IPS-20b (cell line): ENCODE data around the gene METTL26.

Experiments
- H3K27ac ChIP-seq: one replicate; pipeline ENCODE4 v1.5.1; 2013; ENCODE audit warnings: low read length
- H3K27me3 ChIP-seq: 2 replicates; pipeline ENCODE4 v1.6.1; 2013; ENCODE audit warnings: mild to moderate bottlenecking, low read length, inconsistent platforms; ENCODE audit not compliant: insufficient read depth
- H3K36me3 ChIP-seq: 2 replicates; pipeline ENCODE4 v1.6.1; 2013; ENCODE audit warnings: low read depth, mild to moderate bottlenecking, inconsistent platforms, low read length, moderate library complexity; ENCODE audit not compliant: insufficient read depth
- H3K4me1 ChIP-seq: 2 replicates; pipeline ENCODE4 v1.6.1; 2013; ENCODE audit warnings: mild to moderate bottlenecking, control low read depth, inconsistent platforms, low read length, moderate library complexity; ENCODE audit not compliant: insufficient read depth
- H3K4me3 ChIP-seq: 2 replicates; pipeline ENCODE4 v1.5.1; 2013; ENCODE audit warnings: mild to moderate bottlenecking, low read length, inconsistent platforms
- H3K9ac ChIP-seq: 2 replicates; pipeline ENCODE4 v1.6.1; 2013; ENCODE audit warnings: low read depth, mild to moderate bottlenecking, inconsistent platforms, low read length, moderate library complexity
- H3K9me3 ChIP-seq: 2 replicates; pipeline ENCODE4 v1.6.1; 2013; ENCODE audit warnings: mild to moderate bottlenecking, low read depth, low read length, inconsistent platforms; ENCODE audit not compliant: insufficient read depth

METTL26 gene

GRCh38 chr16:630815-631405 is 5.2 kb downstream of the METTL26 start, which contains the start of gene WFIKKN1:
WFIKKN1 (plus strand) TSS chr16:630985; CDS start chr16:631254, 269 bp downstream.
- Histone ChIP-seq H3K4me3 (peak within 1 kb of the TSS; percentile 66; the same call in 1 of the 2 replicates), H3K27ac (peak within 1 kb of the TSS; percentile 65), H3K9ac (peak within 1 kb of the TSS; percentile 68; the same call in 1 of the 2 replicates), H3K4me1 (peaks cover 12% of the 10 kb centered on the region; the same call in 1 of the 2 replicates), H3K9me3 (no peaks in the 10 kb centered on the region), H3K36me3 (no peaks in the 10 kb centered on the region; the same call in 1 of the 2 replicates), H3K27me3 (no peaks in the 10 kb centered on the region)

GRCh38 chr16:630249-630814 is 5.8 kb downstream of the METTL26 start:
- H3K9ac ChIP-seq = peak overlapping the region; percentile 68; the same call in 1 of the 2 replicates
- H3K27me3 ChIP-seq = no peaks in the 10 kb centered on the region
- no peaks in the 10 kb centered on the region; the same call in 1 of the 2 replicates for H3K36me3 ChIP-seq
- H3K27ac ChIP-seq = peak overlapping the region; percentile 2
- peaks cover 12% of the 10 kb centered on the region; the same call in 1 of the 2 replicates for H3K4me1 ChIP-seq
- H3K4me3 ChIP-seq = peak overlapping the region; percentile 66; the same call in 1 of the 2 replicates
- H3K9me3 ChIP-seq = no peaks in the 10 kb centered on the region

- Histone ChIP-seq H3K4me3 (peak overlapping the region; percentile 66; the same call in 1 of the 2 replicates), H3K27ac (peak overlapping the region; percentile 2), H3K9ac (peak overlapping the region; percentile 68; the same call in 1 of the 2 replicates), H3K4me1 (peaks cover 12% of the 10 kb centered on the region; the same call in 1 of the 2 replicates), H3K36me3 (no peaks in the 10 kb centered on the region; the same call in 1 of the 2 replicates), H3K27me3 (no peaks in the 10 kb centered on the region), H3K9me3 (no peaks in the 10 kb centered on the region)
These were observed 6.3 kb downstream of the METTL26 start for GRCh38 chr16:629833-630248.

DNA sequence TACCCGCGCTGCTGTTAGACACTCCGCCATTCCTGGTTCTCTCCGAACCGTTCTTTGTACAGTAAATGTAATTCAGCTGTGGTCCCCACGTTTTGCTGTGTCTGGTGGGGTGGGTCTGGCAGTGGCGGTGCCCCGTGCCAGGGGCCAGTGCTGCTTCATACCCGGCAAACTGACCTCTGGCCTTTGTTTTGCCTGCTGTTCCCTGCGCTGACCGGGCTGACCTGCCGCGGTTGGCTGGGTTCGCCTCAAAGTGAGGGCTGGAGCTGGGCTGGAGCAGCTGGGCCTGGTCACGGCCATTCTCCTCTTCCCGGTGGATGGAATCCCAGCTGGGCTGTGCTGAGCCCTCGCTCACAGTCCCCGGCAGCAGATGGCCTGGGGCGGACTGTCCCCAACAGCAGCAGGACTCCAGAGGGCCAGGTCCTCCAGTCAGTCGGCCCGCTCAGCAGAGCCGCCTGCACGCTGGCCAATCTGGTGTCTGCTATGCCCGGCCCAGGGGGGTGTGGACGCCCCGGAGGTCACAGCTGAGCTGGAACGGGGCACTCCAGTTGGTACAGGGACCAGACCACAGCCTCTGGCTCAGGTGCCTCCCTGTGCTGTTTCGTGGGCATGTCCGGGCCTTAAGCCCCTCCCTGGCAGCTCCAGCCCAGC is 6.8 kb downstream of the METTL26 start:
- no peaks in the 10 kb centered on the region for H3K9me3 ChIP-seq
- peak overlapping the region; percentile 49 for H3K27ac ChIP-seq
- H3K27me3 ChIP-seq = no peaks in the 10 kb centered on the region
- peak overlapping the region; percentile 68; the same call in 1 of the 2 replicates for H3K9ac ChIP-seq
- H3K4me1 ChIP-seq = peaks cover 12% of the 10 kb centered on the region; the same call in 1 of the 2 replicates
- H3K4me3 ChIP-seq = no peak overlapping the region
- no peaks in the 10 kb centered on the region; the same call in 1 of the 2 replicates for H3K36me3 ChIP-seq

GRCh38 chr16:628321-629061 is 7.6 kb downstream of the METTL26 start:
- no peaks in the 10 kb centered on the region; the same call in 1 of the 2 replicates for H3K36me3 ChIP-seq
- H3K27ac ChIP-seq = peak overlapping the region; percentile 49
- no peaks in the 10 kb centered on the region for H3K27me3 ChIP-seq
- H3K4me1 ChIP-seq = peaks cover 12% of the 10 kb centered on the region; the same call in 1 of the 2 replicates
- no peak overlapping the region for H3K4me3 ChIP-seq
- H3K9ac ChIP-seq = no peak overlapping the region
- H3K9me3 ChIP-seq = no peaks in the 10 kb centered on the region

DNA sequence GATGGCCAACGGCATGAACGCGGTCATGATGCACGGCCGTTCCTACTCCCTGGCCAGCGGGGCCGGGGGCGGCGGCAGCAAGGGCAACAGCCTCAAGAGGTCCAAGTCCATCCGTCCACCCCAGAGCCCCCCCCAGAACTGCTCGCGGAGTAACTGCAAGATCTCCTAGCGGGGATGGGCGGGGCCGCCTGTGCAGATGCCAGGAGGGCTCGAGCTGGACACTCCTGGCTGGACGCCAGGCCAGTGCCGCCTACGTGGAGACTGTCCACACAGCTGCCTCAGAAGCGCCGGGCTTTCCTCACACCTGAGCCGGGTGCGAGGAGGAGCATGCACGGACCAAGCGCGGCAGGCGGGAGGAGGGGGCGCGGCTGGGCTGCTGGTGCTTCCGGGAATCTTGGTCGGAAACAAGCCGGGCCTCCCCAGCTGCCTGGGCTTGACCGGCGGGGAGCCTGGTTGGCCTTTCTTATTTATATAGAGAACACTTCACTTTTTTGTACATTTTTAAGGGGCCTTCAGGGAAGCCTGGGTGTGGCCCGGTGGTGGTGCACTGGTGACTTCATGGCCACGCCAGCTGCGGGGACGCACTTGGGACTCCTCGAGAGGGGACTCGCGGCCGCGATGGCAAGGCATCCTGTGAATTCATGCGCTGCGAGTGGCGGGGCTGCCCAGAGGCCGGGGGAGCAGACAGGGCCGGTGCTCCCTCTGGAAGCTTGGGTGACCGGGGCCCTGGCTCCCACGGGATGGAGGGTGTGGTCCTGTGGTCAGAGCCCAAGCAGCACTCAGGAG is 8.5 kb downstream of the METTL26 start:
- Histone ChIP-seq H3K27me3 (no peaks in the 10 kb centered on the region), H3K27ac (no peak overlapping the region), H3K9ac (no peak overlapping the region), H3K9me3 (no peaks in the 10 kb centered on the region), H3K4me3 (no peak overlapping the region), H3K4me1 (peaks cover 12% of the 10 kb centered on the region; the same call in 1 of the 2 replicates), H3K36me3 (no peaks in the 10 kb centered on the region; the same call in 1 of the 2 replicates)

DNA sequence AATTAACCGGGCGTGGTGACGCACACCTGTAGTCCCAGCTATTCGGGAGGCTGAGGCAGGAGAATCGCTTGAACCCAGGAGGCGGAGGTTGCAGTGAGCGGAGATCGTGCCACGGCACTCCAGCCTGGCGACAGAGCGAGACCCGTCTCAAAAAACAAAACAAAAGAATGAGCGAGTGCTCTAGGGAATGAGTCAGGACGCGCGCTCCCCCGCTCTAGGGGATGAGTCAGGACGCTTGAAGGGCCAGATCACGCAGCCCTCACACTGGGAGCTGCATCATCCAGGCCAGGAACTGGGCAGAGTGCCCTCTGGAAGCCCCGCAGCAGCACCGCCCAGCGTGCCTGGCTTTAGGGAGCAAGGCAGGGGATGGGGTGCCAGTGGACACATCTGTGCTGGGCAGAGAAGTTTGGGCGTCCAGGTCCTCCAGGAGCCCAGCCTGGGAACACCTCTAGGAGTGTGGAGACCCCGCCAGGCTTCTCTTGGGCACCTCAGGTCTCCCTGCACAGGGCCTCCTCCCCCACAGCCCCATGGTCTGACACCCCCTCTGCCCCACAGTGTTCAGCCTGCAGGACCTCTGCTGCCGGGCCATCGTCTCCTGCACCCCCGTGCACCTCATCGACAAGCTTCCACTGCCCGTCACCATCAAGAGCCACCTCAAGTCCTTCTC is 9.2 kb downstream of the METTL26 start:
- Histone ChIP-seq H3K9ac (no peak overlapping the region), H3K36me3 (no peaks in the 10 kb centered on the region; the same call in 1 of the 2 replicates), H3K4me1 (peaks cover 12% of the 10 kb centered on the region; the same call in 1 of the 2 replicates), H3K9me3 (no peaks in the 10 kb centered on the region), H3K27me3 (no peaks in the 10 kb centered on the region), H3K4me3 (no peak overlapping the region), H3K27ac (no peak overlapping the region)

- Histone ChIP-seq H3K27me3 (no peaks in the 10 kb centered on the region), H3K4me1 (peaks cover 12% of the 10 kb centered on the region; the same call in 1 of the 2 replicates), H3K9ac (no peak overlapping the region)
These were observed 9.9 kb downstream of the METTL26 start for GRCh38 chr16:625977-626765.

GRCh38 chr16:625117-625976 is 10.8 kb downstream of the METTL26 start:
- no peaks in the 10 kb centered on the region; the same call in 1 of the 2 replicates for H3K36me3 ChIP-seq
- H3K27me3 ChIP-seq = no peaks in the 10 kb centered on the region
- peaks cover 10% of the 10 kb centered on the region; the same call in 1 of the 2 replicates for H3K4me1 ChIP-seq
- H3K4me3 ChIP-seq = no peak overlapping the region
- H3K27ac ChIP-seq = no peak overlapping the region
- no peaks in the 10 kb centered on the region for H3K9me3 ChIP-seq
- H3K9ac ChIP-seq = no peak overlapping the region

More at GRCh38 chr16:625977-626765, 9.9 kb downstream of the METTL26 start:
- Histone ChIP-seq H3K4me3 (no peak overlapping the region), H3K27ac (no peak overlapping the region), H3K9me3 (no peaks in the 10 kb centered on the region), H3K36me3 (no peaks in the 10 kb centered on the region; the same call in 1 of the 2 replicates)
